Heart right ventricle (tissue), 16 donors: ENCODE measurements around the gene HINT2. TPM values are rescaled to one million over a fixed set of nuclear protein-coding genes. Genes with fewer than 3 reads are reported as not detected.

Source experiments
- ATAC-seq, 8 donors: fragments of 200-7000 bp; cut with Tn5 transposase; one replicate each; pipeline ENCODE4 v1.9.1; 2020; ENCODE audit warnings: mild to moderate bottlenecking in 8 of 8, moderate library complexity in 8 of 8, moderate number of reproducible peaks in 1 of 8
- DNase-seq, 2 donors: peaks; one replicate each; pipeline ENCODE4 v3.0.0-alpha.2; 2020
- H3K27ac ChIP-seq, 10 donors: fragments of 200-600 bp; sonication (generic) in 2 of 10; one replicate each; pipeline versions ENCODE4 v1.5.0 to v1.8.0; 2020 to 2022; ENCODE audit warnings: mild to moderate bottlenecking in 3 of 10
- H3K27me3 ChIP-seq, 7 donors: fragments of 200-600 bp; one replicate each; pipeline ENCODE4 v1.8.0; 2021 to 2022; ENCODE audit warnings: mild to moderate bottlenecking in 2 of 7
- H3K36me3 ChIP-seq, 9 donors: fragments of 200-600 bp; sonication (generic) in 1 of 9; one replicate each; pipeline versions ENCODE4 v1.5.0 to v1.8.0; 2020 to 2022; ENCODE audit warnings: mild to moderate bottlenecking in 2 of 9
- H3K4me1 ChIP-seq, 9 donors: fragments of 200-600 bp; sonication (generic) in 1 of 9; one replicate each; pipeline versions ENCODE4 v1.5.0 to v1.8.0; 2020 to 2022; ENCODE audit warnings: mild to moderate bottlenecking in 4 of 9
- H3K4me3 ChIP-seq, 10 donors: fragments of 200-600 bp; sonication (generic) in 2 of 10; one replicate each; pipeline versions ENCODE4 v1.5.0 to v1.8.0; 2020 to 2022; ENCODE audit warnings: mild to moderate bottlenecking in 7 of 10, moderate library complexity in 2 of 10
- H3K9me3 ChIP-seq, 11 donors: fragments of 200-600 bp in 10 of 11; sonication (generic) in 2 of 11; one replicate each; pipeline versions ENCODE4 v1.5.0 to v1.8.0; 2013 to 2022; ENCODE audit warnings: mild to moderate bottlenecking in 2 of 11, control low read depth in 1 of 11, moderate library complexity in 1 of 11
- CTCF ChIP-seq, 9 donors: fragments of 200-600 bp; sonication (generic) in 2 of 9; IDR thresholded peaks; one replicate each; pipeline versions ENCODE4 v1.5.0 to v1.8.0; 2021 to 2022; ENCODE audit warnings: antibody characterized with exemption in 9 of 9, mild to moderate bottlenecking in 5 of 9, moderate library complexity in 1 of 9
- WGBS, 2 donors: extraction: QIAGEN DNeasy Blood & Tissue Kit; methylation state at CpG; one replicate each; pipeline ENCODE4 v1.1.7; 2013; ENCODE audit warnings: inconsistent platforms in 1 of 2; 5-methylcytosine and 5-hydroxymethylcytosine counted together
- intact Hi-C, 10 donors: fragments of 100-400 bp; cut with DNase I; formaldehyde crosslinking; loops; one replicate each; pipeline versions ENCODE4 v1.11.1 to v1.14.2; 2022
- polyA plus RNA-seq, 2 donors: library from polyadenylated mRNA; stranded (reverse); fragments of 200-250 nt; gene quantifications; one replicate each; pipeline ENCODE4 v1.2.3, GENCODE V29; 2013
- total RNA-seq, 10 donors: library from RNA; stranded (reverse); fragmentation: NEBNext Ultra II Directional in 3 of 10; extraction: Animal tissue kit (Norgen Biotek cat#: 25700) in 3 of 10; gene quantifications; one replicate each; pipeline versions ENCODE4 v1.2.1 to v1.2.4, GENCODE V29; 2021 to 2023
- donor health status: Arrhythmogenic right ventricular cardiomyopathy.
- donor health status: ischemic (EF 13 %, LVEDD 7.1; RV severe dilation, severe dysfunction).
- donor health status: healthy with polysubstance abuse.
- donor health status: DM: no; HTN: yes; CAD: no.
- donor health status: DM: no; HTN: no; CAD: no.
- donor health status: ischemic (EF 25% LVEDD 6.9; RV normal size, moderate dysfunction).
- donor health status: ischemic (EF 25% LVEDD 5.7; RV mildly dilated, moderate dysfunction).
- donor health status: healthy.
- donor health status: DM: yes; HTN: yes; CAD: no.
- donor health status: Ischemic cardiomyopathy.
- donor health status: ischemic (EF 35%, LVEDD 5.7; RV mildly dilated, moderate dysfunction).
- donor health status: nonischemic (EF 11% LVEDD 7.7; RV severe dilation, severe dysfunction).
- donor health status: DM: yes; HTN: yes; CAD: no.
- donor health status: PGD.
- donor health status: ischemic (EF 29% LVEDD 5.4; RV normal size, mild dysfunction).
- donor health status: nonischemic (EF 23%, LVEDD 6.1; RV moderate dilation, normal function).

HINT2 gene
- total and polyA plus RNA-seq, 12 donors: 56.8 to 120 (median 76.7) TPM

- peaks cover 7 to 26% (median 19%) of the 10 kb centered on the region in 9 donors for H3K4me1 ChIP-seq
- no peaks in the 10 kb centered on the region for H3K9me3 ChIP-seq
- H3K27me3 ChIP-seq: no peaks in the 10 kb centered on the region
- intact Hi-C loops: no loop called here
- DNase-seq (no peak), ATAC-seq (no peak)
- WGBS, 2 donors: 89 to 97% methylated on average over 1 of the region's 1 CpG
- H3K36me3 ChIP-seq: no peaks in the 10 kb centered on the region
- no peak overlapping the region for H3K27ac ChIP-seq
- TF ChIP-seq CTCF (IDR thresholded peaks at IDR 0.05): no peak
- no peak overlapping the region for H3K4me3 ChIP-seq
These were observed 47.4 kb downstream of the HINT2 start for GRCh38 chr9:35767458-35767857.

GRCh38 chr9:35766997-35767396 lies 47.8 kb downstream of the HINT2 start:
- Histone ChIP-seq H3K4me3 (no peak overlapping the region), H3K36me3 (no peaks in the 10 kb centered on the region), H3K27ac (no peak overlapping the region), H3K4me1 (peaks cover 6 to 21% (median 17%) of the 10 kb centered on the region in 9 donors), H3K27me3 (no peaks in the 10 kb centered on the region), H3K9me3 (no peaks in the 10 kb centered on the region)
- no peak for TF ChIP-seq CTCF (IDR thresholded peaks at IDR 0.05)
- no peak for ATAC-seq
- intact Hi-C loops: no loop called here
- WGBS, 2 donors: 83 to 94% methylated on average over 2 of the region's 2 CpGs
- DNase-seq: no peak

- H3K9me3 ChIP-seq: no peaks in the 10 kb centered on the region
- intact Hi-C loops: no loop called here
- DNase-seq: no peak
- 96 to 100% methylated on average over 1 of the region's 1 CpG for WGBS, 2 donors
- peaks cover 0 to 18% (median 2%) of the 10 kb centered on the region in 9 donors for H3K4me1 ChIP-seq
- no peak for ATAC-seq
- H3K4me3 ChIP-seq: no peak overlapping the region
- H3K27me3 ChIP-seq: no peaks in the 10 kb centered on the region
- H3K36me3 ChIP-seq: no peaks in the 10 kb centered on the region
- TF ChIP-seq CTCF (IDR thresholded peaks at IDR 0.05): no peak
- no peak overlapping the region for H3K27ac ChIP-seq
These were observed 51.0 kb downstream of the HINT2 start for GRCh38 chr9:35763803-35764202.

- DNase-seq: no peak
- Histone ChIP-seq H3K4me3 (no peak overlapping the region), H3K9me3 (no peaks in the 10 kb centered on the region), H3K27ac (no peak overlapping the region), H3K4me1 (peaks cover 0 to 25% (median 9%) of the 10 kb centered on the region in 9 donors), H3K27me3 (no peaks in the 10 kb centered on the region), H3K36me3 (no peaks in the 10 kb centered on the region)
- intact Hi-C loops: no loop called here
- 90 to 95% methylated on average over 2 of the region's 2 CpGs for WGBS, 2 donors
- no peak for ATAC-seq
- TF ChIP-seq CTCF (IDR thresholded peaks at IDR 0.05): no peak
These were observed 51.7 kb downstream of the HINT2 start for GRCh38 chr9:35763181-35763580.

Other genes with a start within 250 kb of the HINT2 start
- 10 to 100 TPM; 18.0 to 33.1 (median 22.7) TPM for gene TESK1, start 209.8 kb downstream of the HINT2 start, total RNA-seq
- gene TESK1, start 209.8 kb downstream of the HINT2 start, polyA plus RNA-seq: 10 to 100 TPM; 36.4 to 38.8 TPM
- gene CD72, start 196.6 kb downstream of the HINT2 start, total RNA-seq: 1 to 10 TPM in 4 of 10 donors, under 1 TPM in 5, not detected in 1; 0.51 to 6.8 (median 0.54) TPM
- under 1 TPM; 0.43 to 0.73 TPM for gene CD72, start 196.6 kb downstream of the HINT2 start, polyA plus RNA-seq
- gene SIT1, start 164.1 kb downstream of the HINT2 start, total RNA-seq: 1 to 10 TPM in 1 of 10 donors, under 1 TPM in 5, not detected in 4; 0.19 to 3.6 (median 0.33) TPM
- under 1 TPM in 1 of 2 donors, not detected in 1; 0.25 TPM for gene SIT1, start 164.1 kb downstream of the HINT2 start, polyA plus RNA-seq
- over 10,000 TPM in 3 of 10 donors, 1,000 to 10,000 TPM in 7; 3,879 to 14,997 (median 5,788) TPM for gene RMRP, start 157.0 kb downstream of the HINT2 start, total RNA-seq
- gene RMRP, start 157.0 kb downstream of the HINT2 start, polyA plus RNA-seq: 100 to 1,000 TPM in 1 of 2 donors, 10 to 100 TPM in 1; 14.9 to 476 TPM
- 10 to 100 TPM; 37.9 to 54.0 (median 43.9) TPM for gene CCDC107, start 156.8 kb downstream of the HINT2 start, total RNA-seq
- 100 to 1,000 TPM in 1 of 2 donors, 10 to 100 TPM in 1; 95.3 to 210 TPM for gene CCDC107, start 156.8 kb downstream of the HINT2 start, polyA plus RNA-seq
- gene ARHGEF39, start 149.8 kb downstream of the HINT2 start, total RNA-seq: under 1 TPM in 8 of 10 donors, not detected in 2; 0.09 to 0.85 (median 0.30) TPM
- 1 to 10 TPM in 1 of 2 donors, under 1 TPM in 1; 0.35 to 1.3 TPM for gene ARHGEF39, start 149.8 kb downstream of the HINT2 start, polyA plus RNA-seq
- gene CA9, start 141.1 kb downstream of the HINT2 start, total RNA-seq: 10 to 100 TPM in 1 of 10 donors, 1 to 10 TPM in 1, under 1 TPM in 3, not detected in 5; 0.20 to 13.2 (median 0.24) TPM
- gene CA9, start 141.1 kb downstream of the HINT2 start, polyA plus RNA-seq: 1 to 10 TPM in 1 of 2 donors, not detected in 1; 1.0 TPM
- gene TPM2, start 125.1 kb downstream of the HINT2 start, total RNA-seq: 100 to 1,000 TPM; 548 to 922 (median 784) TPM
- 1,000 to 10,000 TPM in 1 of 2 donors, 100 to 1,000 TPM in 1; 597 to 1,940 TPM for gene TPM2, start 125.1 kb downstream of the HINT2 start, polyA plus RNA-seq
- 100 to 1,000 TPM; 206 to 323 (median 238) TPM for gene TLN1, start 82.8 kb downstream of the HINT2 start, total RNA-seq
- gene TLN1, start 82.8 kb downstream of the HINT2 start, polyA plus RNA-seq: 100 to 1,000 TPM in 1 of 2 donors, 10 to 100 TPM in 1; 99.6 to 247 TPM
- 10 to 100 TPM; 16.2 to 29.5 (median 20.2) TPM for gene CREB3, start 82.4 kb downstream of the HINT2 start, total RNA-seq
- gene CREB3, start 82.4 kb downstream of the HINT2 start, polyA plus RNA-seq: 10 to 100 TPM; 24.4 to 39.1 TPM
- 100 to 1,000 TPM in 1 of 10 donors, 10 to 100 TPM in 9; 47.4 to 101 (median 74.7) TPM for gene GBA2, start 65.8 kb downstream of the HINT2 start, total RNA-seq
- 100 to 1,000 TPM in 1 of 2 donors, 10 to 100 TPM in 1; 81.9 to 102 TPM for gene GBA2, start 65.8 kb downstream of the HINT2 start, polyA plus RNA-seq
- 10 to 100 TPM; 31.1 to 39.4 (median 34.0) TPM for gene RGP1, start 65.8 kb downstream of the HINT2 start, total RNA-seq
- 1 to 10 TPM; 8.2 to 9.3 TPM for gene RGP1, start 65.8 kb downstream of the HINT2 start, polyA plus RNA-seq
- under 1 TPM in 1 of 10 donors, not detected in 9; 0.60 TPM for gene MSMP, start 60.8 kb downstream of the HINT2 start, total RNA-seq
- under 1 TPM in 1 of 2 donors, not detected in 1; 0.19 TPM for gene MSMP, start 60.8 kb downstream of the HINT2 start, polyA plus RNA-seq
- gene NPR2, start 23.5 kb downstream of the HINT2 start, total RNA-seq: 10 to 100 TPM; 18.9 to 26.4 (median 20.8) TPM
- 10 to 100 TPM; 13.5 to 25.5 TPM for gene NPR2, start 23.5 kb downstream of the HINT2 start, polyA plus RNA-seq
- 1 to 10 TPM in 9 of 10 donors, under 1 TPM in 1; 0.86 to 4.2 (median 2.9) TPM for gene SPAG8, start 2.8 kb downstream of the HINT2 start, total RNA-seq
- gene SPAG8, start 2.8 kb downstream of the HINT2 start, polyA plus RNA-seq: 1 to 10 TPM in 1 of 2 donors, under 1 TPM in 1; 0.84 to 6.0 TPM
- not detected for gene FAM221B, start 13.7 kb upstream of the HINT2 start, total RNA-seq
- gene FAM221B, start 13.7 kb upstream of the HINT2 start, polyA plus RNA-seq: not detected
- gene TMEM8B, start 14.2 kb upstream of the HINT2 start, total RNA-seq: 10 to 100 TPM; 13.6 to 22.9 (median 20.5) TPM
- 1 to 10 TPM; 6.7 to 8.0 TPM for gene TMEM8B, start 14.2 kb upstream of the HINT2 start, polyA plus RNA-seq
- gene OR13J1, start 55.4 kb upstream of the HINT2 start, total RNA-seq: not detected
- not detected for gene OR13J1, start 55.4 kb upstream of the HINT2 start, polyA plus RNA-seq
- gene HRCT1, start 91.2 kb upstream of the HINT2 start, total RNA-seq: 1 to 10 TPM; 1.5 to 6.1 (median 2.2) TPM
- 10 to 100 TPM in 1 of 2 donors, 1 to 10 TPM in 1; 7.2 to 13.9 TPM for gene HRCT1, start 91.2 kb upstream of the HINT2 start, polyA plus RNA-seq
- gene SPAAR, start 94.4 kb upstream of the HINT2 start, total RNA-seq: 10 to 100 TPM in 2 of 10 donors, 1 to 10 TPM in 8; 2.8 to 14.4 (median 5.0) TPM
- 10 to 100 TPM in 1 of 2 donors, 1 to 10 TPM in 1; 7.4 to 20.8 TPM for gene SPAAR, start 94.4 kb upstream of the HINT2 start, polyA plus RNA-seq
- gene OR2S2, start 143.1 kb upstream of the HINT2 start, total RNA-seq: not detected
- not detected for gene OR2S2, start 143.1 kb upstream of the HINT2 start, polyA plus RNA-seq
- gene RECK, start 221.9 kb upstream of the HINT2 start, total RNA-seq: 1 to 10 TPM; 4.1 to 5.8 (median 5.2) TPM
- gene RECK, start 221.9 kb upstream of the HINT2 start, polyA plus RNA-seq: 1 to 10 TPM; 2.9 to 4.5 TPM